H7 (cell line): Measurements from ENCODE around the gene PRKCA. TPM values are rescaled to one million over a fixed set of nuclear protein-coding genes. Genes with fewer than 3 reads are reported as not detected.

Experiments used
- DNase-seq: peaks from one replicate; pipeline ENCODE4 v3.0.0; 2012
- H3K27me3 ChIP-seq: 2 replicates; pipeline ENCODE4 v1.6.0; 2011; ENCODE audit warnings: mild to moderate bottlenecking, low read length; ENCODE audit not compliant: control insufficient read depth, insufficient read depth
- H3K36me3 ChIP-seq: replicated peaks from 2 replicates; pipeline ENCODE4 v1.5.1; 2011; ENCODE audit warnings: low read length; ENCODE audit not compliant: control insufficient read depth, insufficient read depth
- H3K4me3 ChIP-seq: 2 replicates; pipeline ENCODE4 v1.5.1; 2011; ENCODE audit warnings: low read depth, mild to moderate bottlenecking, control low read depth, low read length, moderate library complexity; ENCODE audit not compliant: insufficient read depth
- total RNA-seq: library from RNA; depleted of rRNA; stranded (reverse); fragments of >200 nt; shearing (Covaris generic); gene quantifications from 2 replicates; pipeline ENCODE4 v1.2.3, GENCODE V29; 2014

Gene PRKCA
- total RNA-seq, 1 experiment from 2014 or later, result 10.0 TPM

GRCh38 chr17:66491665-66492064 is 189.3 kb downstream of the PRKCA start:
- Histone ChIP-seq H3K36me3 (no peaks in the 10 kb centered on the region), H3K27me3 (no peaks in the 10 kb centered on the region), H3K4me3 (no peak overlapping the region)
- DNase-seq, result no peak

GRCh38 chr17:66492080-66492479 is 189.7 kb downstream of the PRKCA start:
- Histone ChIP-seq H3K27me3 (no peaks in the 10 kb centered on the region), H3K4me3 (no peak overlapping the region), H3K36me3 (no peaks in the 10 kb centered on the region)
- no peak for DNase-seq

- H3K4me3 ChIP-seq, result no peak overlapping the region
- H3K27me3 ChIP-seq, result no peaks in the 10 kb centered on the region
- peak; percentile 51 for DNase-seq
- H3K36me3 ChIP-seq, result no peaks in the 10 kb centered on the region
Observed at GRCh38 chr17:66492561-66493005, 190.2 kb downstream of the PRKCA start.

GRCh38 chr17:66493283-66494019 is 191.0 kb downstream of the PRKCA start:
- no peaks in the 10 kb centered on the region for H3K36me3 ChIP-seq
- H3K27me3 ChIP-seq, result no peaks in the 10 kb centered on the region
- DNase-seq, result no peak
- H3K4me3 ChIP-seq, result no peak overlapping the region

- Histone ChIP-seq H3K27me3 (no peaks in the 10 kb centered on the region), H3K4me3 (no peak overlapping the region), H3K36me3 (no peaks in the 10 kb centered on the region)
- no peak for DNase-seq
Observed at GRCh38 chr17:66494023-66494803, 191.8 kb downstream of the PRKCA start.

- DNase-seq, result no peak
- H3K4me3 ChIP-seq, result no peak overlapping the region
- H3K27me3 ChIP-seq, result no peaks in the 10 kb centered on the region
- no peaks in the 10 kb centered on the region for H3K36me3 ChIP-seq
Observed at GRCh38 chr17:66495035-66495434, 192.6 kb downstream of the PRKCA start.

GRCh38 chr17:66496306-66496705 is 193.9 kb downstream of the PRKCA start:
- Histone ChIP-seq H3K36me3 (no peaks in the 10 kb centered on the region), H3K4me3 (no peak overlapping the region), H3K27me3 (no peaks in the 10 kb centered on the region)
- no peak for DNase-seq

GRCh38 chr17:66498580-66498979 is 196.2 kb downstream of the PRKCA start:
- DNase-seq, result no peak
- Histone ChIP-seq H3K4me3 (no peak overlapping the region), H3K27me3 (no peaks in the 10 kb centered on the region), H3K36me3 (no peaks in the 10 kb centered on the region)

GRCh38 chr17:66506641-66507040 is 204.2 kb downstream of the PRKCA start:
- H3K4me3 ChIP-seq, result no peak overlapping the region
- no peak for DNase-seq
- H3K27me3 ChIP-seq, result no peaks in the 10 kb centered on the region
- H3K36me3 ChIP-seq, result no peaks in the 10 kb centered on the region

- DNase-seq, result no peak
- no peaks in the 10 kb centered on the region for H3K36me3 ChIP-seq
- H3K4me3 ChIP-seq, result no peak overlapping the region
- no peaks in the 10 kb centered on the region for H3K27me3 ChIP-seq
Observed at GRCh38 chr17:66507103-66507923, 204.9 kb downstream of the PRKCA start.

- no peak for DNase-seq
- Histone ChIP-seq H3K27me3 (no peaks in the 10 kb centered on the region), H3K36me3 (no peaks in the 10 kb centered on the region), H3K4me3 (no peak overlapping the region)
Observed at GRCh38 chr17:66507982-66508760, 205.8 kb downstream of the PRKCA start.

- no peak for DNase-seq
- Histone ChIP-seq H3K36me3 (no peaks in the 10 kb centered on the region), H3K27me3 (no peaks in the 10 kb centered on the region), H3K4me3 (no peak overlapping the region)
Observed at GRCh38 chr17:66508896-66509844, 206.8 kb downstream of the PRKCA start.

GRCh38 chr17:66509926-66510325 is 207.5 kb downstream of the PRKCA start:
- DNase-seq, result no peak
- Histone ChIP-seq H3K27me3 (no peaks in the 10 kb centered on the region), H3K36me3 (no peaks in the 10 kb centered on the region), H3K4me3 (no peak overlapping the region)
